ENCODE data around the gene PRRC2B.
"Not testable (repeated sequence)": the region's sequence is repeated elsewhere in the genome, so short reads cannot be mapped to it uniquely, and the experiment has no call there.

Gene PRRC2B

GRCh38 chr9:131438190-131438589 lies 44.3 kb downstream of the PRRC2B start:
- no peak for DNase-seq

GRCh38 chr9:131439224-131439623 lies 45.3 kb downstream of the PRRC2B start:
- no peak for DNase-seq

- DNase-seq, result no peak
Measured at GRCh38 chr9:131441441-131441840, 47.6 kb downstream of the PRRC2B start.

GRCh38 chr9:131442351-131442750 lies 48.5 kb downstream of the PRRC2B start:
- no peak for DNase-seq

- DNase-seq, result no peak
Measured at GRCh38 chr9:131443648-131444047, 49.8 kb downstream of the PRRC2B start.

- no peak for DNase-seq
Measured at GRCh38 chr9:131446276-131446675, 52.4 kb downstream of the PRRC2B start.

GRCh38 chr9:131447148-131447547 lies 53.3 kb downstream of the PRRC2B start:
- DNase-seq, result no peak

GRCh38 chr9:131447600-131447999 lies 53.7 kb downstream of the PRRC2B start:
- DNase-seq, result no peak

- DNase-seq, result no peak
Measured at GRCh38 chr9:131448818-131449217, 54.9 kb downstream of the PRRC2B start.

GRCh38 chr9:131449276-131449675 lies 55.4 kb downstream of the PRRC2B start:
- no peak for DNase-seq

GRCh38 chr9:131454028-131454427 lies 60.1 kb downstream of the PRRC2B start:
- DNase-seq, result no peak

GRCh38 chr9:131455655-131456054 lies 61.8 kb downstream of the PRRC2B start:
- not testable (repeated sequence) for DNase-seq

- DNase-seq, result no peak
Measured at GRCh38 chr9:131457746-131458145, 63.9 kb downstream of the PRRC2B start.

GRCh38 chr9:131459056-131459455 lies 65.2 kb downstream of the PRRC2B start:
- no peak for DNase-seq

GRCh38 chr9:131461166-131461565 lies 67.3 kb downstream of the PRRC2B start:
- DNase-seq, result no peak

GRCh38 chr9:131464354-131465000 lies 70.6 kb downstream of the PRRC2B start:
- no peak for DNase-seq

- no peak for DNase-seq
Measured at GRCh38 chr9:131465401-131465800, 71.5 kb downstream of the PRRC2B start.

- no peak for DNase-seq
Measured at GRCh38 chr9:131467214-131467935, 73.5 kb downstream of the PRRC2B start.

GRCh38 chr9:131468031-131468430 lies 74.1 kb downstream of the PRRC2B start:
- no peak for DNase-seq

GRCh38 chr9:131469356-131469755 lies 75.5 kb downstream of the PRRC2B start:
- no peak for DNase-seq

- DNase-seq, result no peak
Measured at GRCh38 chr9:131469951-131470350, 76.1 kb downstream of the PRRC2B start.

GRCh38 chr9:131470581-131470991 lies 76.7 kb downstream of the PRRC2B start:
- DNase-seq, result no peak

GRCh38 chr9:131472085-131472484 lies 78.2 kb downstream of the PRRC2B start:
- DNase-seq, result not testable (repeated sequence)

GRCh38 chr9:131473198-131473885 lies 79.5 kb downstream of the PRRC2B start:
- DNase-seq, result no peak
